Left ventricle myocardium superior (tissue), 1 donor: ENCODE data around the gene DGKQ. TPM values are rescaled to one million over a fixed set of nuclear protein-coding genes. Genes with fewer than 3 reads are reported as not detected.

Experiments
- ATAC-seq: fragments of 200-7000 bp; cut with Tn5 transposase; one replicate; pipeline ENCODE4 v1.9.1; 2020; ENCODE audit warnings: mild to moderate bottlenecking, moderate library complexity
- DNase-seq: peaks from one replicate; pipeline ENCODE4 v3.0.0-alpha.2; 2020
- intact Hi-C: fragments of 100-400 bp; cut with micrococcal nuclease; formaldehyde crosslinking; loops from one replicate; pipeline ENCODE4 v1.11.0; 2022
- long read RNA-seq: library from polyadenylated mRNA; unstranded; transcript quantifications from one replicate; pipeline ENCODE4 v2.0.0, GENCODE V29; 2021
- total RNA-seq: library from RNA; stranded (reverse); fragmentation: NEBNext Ultra II Directional; extraction: Animal tissue kit (Norgen Biotek cat#: 25700); gene quantifications from one replicate; pipeline ENCODE4 v1.2.1, GENCODE V29; 2021
- donor health status: DM: no; HTN: yes; CAD: no; lungs with severe emphysema.

Gene DGKQ, protein sequence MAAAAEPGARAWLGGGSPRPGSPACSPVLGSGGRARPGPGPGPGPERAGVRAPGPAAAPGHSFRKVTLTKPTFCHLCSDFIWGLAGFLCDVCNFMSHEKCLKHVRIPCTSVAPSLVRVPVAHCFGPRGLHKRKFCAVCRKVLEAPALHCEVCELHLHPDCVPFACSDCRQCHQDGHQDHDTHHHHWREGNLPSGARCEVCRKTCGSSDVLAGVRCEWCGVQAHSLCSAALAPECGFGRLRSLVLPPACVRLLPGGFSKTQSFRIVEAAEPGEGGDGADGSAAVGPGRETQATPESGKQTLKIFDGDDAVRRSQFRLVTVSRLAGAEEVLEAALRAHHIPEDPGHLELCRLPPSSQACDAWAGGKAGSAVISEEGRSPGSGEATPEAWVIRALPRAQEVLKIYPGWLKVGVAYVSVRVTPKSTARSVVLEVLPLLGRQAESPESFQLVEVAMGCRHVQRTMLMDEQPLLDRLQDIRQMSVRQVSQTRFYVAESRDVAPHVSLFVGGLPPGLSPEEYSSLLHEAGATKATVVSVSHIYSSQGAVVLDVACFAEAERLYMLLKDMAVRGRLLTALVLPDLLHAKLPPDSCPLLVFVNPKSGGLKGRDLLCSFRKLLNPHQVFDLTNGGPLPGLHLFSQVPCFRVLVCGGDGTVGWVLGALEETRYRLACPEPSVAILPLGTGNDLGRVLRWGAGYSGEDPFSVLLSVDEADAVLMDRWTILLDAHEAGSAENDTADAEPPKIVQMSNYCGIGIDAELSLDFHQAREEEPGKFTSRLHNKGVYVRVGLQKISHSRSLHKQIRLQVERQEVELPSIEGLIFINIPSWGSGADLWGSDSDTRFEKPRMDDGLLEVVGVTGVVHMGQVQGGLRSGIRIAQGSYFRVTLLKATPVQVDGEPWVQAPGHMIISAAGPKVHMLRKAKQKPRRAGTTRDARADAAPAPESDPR
- 3.6 TPM for total RNA-seq
- long read RNA-seq, partial matches to known transcripts = 4 of 11 reads
- long read RNA-seq, other reads (novel, unspliced or antisense) = 7 of 11 reads

DNA sequence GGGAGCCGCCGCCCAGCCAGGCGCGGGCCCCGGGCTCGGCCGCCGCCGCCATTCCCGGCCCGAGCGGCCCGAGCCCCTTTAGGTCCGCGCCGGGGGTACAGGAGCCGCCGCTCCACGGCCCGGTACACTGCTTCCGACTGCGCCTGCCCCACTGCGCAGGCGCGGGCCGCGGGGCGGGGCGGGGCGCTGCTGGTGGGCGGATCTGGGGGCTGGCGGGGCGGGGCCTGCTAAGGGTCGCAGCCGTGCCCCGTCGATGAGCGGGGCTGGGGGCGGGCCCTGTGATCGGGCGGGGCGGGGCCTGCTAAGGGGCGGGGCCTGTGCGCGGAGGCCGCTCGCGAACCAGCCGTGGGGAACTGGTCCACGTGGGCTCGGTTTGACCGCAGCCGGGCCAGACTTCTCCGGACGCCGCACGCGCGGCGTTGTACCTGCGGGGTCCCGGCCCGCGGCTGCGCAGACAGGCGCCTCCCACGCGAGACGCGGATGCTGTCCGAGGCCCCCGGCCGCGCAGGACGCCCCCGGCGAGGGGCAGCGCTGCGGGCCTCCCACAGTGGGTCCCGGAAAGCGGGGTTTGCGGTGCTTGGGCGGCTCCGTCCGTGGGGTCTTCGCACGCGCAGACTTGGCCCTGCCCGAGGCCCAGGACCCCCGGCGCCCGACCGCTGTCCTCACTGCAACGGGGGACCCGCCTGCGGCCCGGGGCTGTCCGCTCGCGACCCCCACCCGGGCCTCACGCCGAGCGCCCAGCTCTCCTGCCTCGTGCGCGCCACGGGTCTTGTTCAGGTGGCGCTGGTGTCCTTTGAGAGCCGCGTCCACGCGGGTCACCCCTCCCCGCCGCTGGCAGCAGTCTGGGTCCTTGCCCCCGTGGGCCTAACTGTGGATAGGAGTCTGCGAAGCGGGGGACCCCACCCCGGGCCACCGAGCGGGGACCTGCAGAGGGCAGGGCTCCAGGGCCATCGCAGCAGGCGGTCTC lies at the start of gene DGKQ:
TSS of gene DGKQ (minus strand) at position 139 of the 967 bp plus-strand sequence. CDS start at position 52, 87 bp downstream.
- peak; percentile 98 for ATAC-seq
- DNase-seq = peak; percentile 94
- intact Hi-C loops = no loop called here

DNA sequence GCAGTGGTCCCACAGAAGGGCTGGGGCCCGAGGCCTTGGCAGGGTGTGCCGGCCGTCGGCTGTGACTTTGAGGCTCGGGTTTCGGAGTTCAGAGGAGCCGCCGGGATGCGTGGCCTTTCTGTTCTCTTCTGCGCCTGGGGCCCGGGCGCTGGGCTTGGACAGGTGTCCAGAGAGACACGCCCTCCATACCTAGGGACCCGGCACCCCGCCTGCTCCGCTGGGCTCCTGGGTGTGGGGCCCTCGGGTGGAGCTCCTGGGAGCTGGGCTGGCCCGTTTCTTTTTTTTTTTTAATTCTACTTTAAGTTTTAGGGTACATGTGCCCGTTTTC lies 49.3 kb upstream of the DGKQ start:
- no peak for DNase-seq
- ATAC-seq = no peak
- intact Hi-C loops = no loop called here

DNA sequence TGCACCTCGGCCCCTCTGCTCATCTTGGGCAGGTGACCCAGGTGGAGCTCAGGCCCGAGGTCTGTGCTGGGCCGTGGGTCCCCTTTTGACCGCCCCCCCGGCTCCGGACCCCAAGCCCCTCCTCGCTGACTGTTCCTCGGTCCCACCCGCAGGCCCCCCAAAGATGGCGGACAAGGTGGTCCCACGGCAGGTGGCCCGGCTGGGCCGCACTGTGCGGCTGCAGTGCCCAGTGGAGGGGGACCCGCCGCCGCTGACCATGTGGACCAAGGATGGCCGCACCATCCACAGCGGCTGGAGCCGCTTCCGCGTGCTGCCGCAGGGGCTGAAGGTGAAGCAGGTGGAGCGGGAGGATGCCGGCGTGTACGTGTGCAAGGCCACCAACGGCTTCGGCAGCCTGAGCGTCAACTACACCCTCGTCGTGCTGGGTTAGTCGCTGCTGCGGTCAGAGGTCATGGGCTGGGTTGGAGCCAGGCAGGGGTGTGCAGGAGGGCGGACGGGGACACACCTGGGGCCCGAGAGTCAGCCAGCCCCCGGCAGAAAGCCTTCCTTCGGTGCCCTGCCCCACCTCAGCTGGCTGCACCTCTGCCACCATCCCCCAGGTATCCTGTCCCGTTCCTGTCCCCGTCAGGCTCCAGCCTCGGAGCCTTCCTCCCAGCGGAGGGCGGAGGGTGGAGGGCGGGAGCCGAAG lies 48.8 kb upstream of the DGKQ start:
- no peak for ATAC-seq
- no peak for DNase-seq
- intact Hi-C loops = no loop called here

DNA sequence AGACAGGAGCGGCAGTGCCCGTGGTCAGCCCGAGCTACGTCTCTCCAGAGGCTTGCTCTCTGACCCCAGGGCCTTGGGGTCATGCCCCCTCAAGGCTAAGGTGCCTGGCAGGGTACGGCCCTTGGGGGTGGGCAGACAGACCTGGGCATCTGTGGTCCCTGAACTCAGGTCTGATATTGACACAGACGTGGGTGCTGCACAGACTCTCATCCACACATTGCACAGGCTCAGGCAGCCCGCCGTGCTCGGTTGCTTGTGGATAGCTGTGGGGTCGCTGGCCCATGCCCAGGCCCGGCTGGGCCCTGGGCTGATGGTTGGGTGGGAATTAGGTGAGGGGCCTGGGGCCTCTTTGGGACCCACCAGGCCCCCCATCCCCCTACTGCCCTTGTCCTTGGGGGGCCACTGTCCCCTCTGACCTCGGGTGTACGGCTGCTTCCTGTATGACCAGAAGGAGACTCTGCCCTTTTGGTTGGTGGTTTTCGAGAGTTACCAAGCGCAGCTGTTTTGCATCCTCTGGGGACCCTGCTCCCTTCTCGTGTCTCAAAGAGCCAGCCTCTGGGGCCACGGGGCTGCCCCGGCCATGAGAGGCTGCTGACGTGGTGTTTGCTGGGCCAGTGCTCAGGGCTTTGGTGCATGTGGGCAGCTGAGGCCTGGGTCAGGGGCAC lies 48.1 kb upstream of the DGKQ start:
- ATAC-seq (no peak), DNase-seq (no peak)
- intact Hi-C loops = no loop called here

DNA sequence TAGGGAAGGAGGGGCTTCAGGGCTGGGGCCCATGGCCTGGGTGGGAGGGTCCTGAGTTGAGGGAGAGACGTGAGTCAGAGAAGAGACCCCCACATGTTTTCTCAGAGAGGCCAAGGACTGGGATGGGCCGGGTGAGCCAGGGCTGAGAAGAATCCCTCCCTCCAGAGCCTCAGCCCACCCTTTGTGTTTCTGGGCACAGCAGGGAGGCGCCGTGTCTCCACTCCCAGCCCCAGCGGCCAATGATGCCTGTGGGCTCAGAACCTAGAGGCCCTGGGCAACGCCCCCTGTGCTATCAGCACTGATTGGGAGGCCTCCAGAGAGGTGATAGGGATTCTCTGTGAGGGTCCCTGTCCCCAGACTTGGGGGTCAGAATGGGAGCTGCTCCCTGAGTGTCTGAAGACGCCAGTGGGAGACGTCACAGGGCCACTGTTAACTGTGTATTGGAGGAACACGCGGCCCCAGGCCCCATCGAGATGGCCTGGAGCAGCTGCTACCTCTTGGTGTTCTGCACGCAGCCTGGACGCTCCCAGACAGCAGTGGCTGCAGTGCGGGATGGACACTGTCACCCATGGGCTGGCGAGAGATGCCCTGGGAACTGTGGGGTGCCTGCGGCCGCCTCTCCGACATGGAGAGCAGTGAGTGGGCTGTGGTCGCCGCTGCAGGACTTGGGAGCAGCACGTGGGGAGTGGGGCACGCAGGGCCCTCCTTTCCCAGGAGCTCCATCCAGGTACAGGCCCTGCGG lies 46.5 kb upstream of the DGKQ start:
- DNase-seq (no peak), ATAC-seq (no peak)
- intact Hi-C loops = no loop called here

DNA sequence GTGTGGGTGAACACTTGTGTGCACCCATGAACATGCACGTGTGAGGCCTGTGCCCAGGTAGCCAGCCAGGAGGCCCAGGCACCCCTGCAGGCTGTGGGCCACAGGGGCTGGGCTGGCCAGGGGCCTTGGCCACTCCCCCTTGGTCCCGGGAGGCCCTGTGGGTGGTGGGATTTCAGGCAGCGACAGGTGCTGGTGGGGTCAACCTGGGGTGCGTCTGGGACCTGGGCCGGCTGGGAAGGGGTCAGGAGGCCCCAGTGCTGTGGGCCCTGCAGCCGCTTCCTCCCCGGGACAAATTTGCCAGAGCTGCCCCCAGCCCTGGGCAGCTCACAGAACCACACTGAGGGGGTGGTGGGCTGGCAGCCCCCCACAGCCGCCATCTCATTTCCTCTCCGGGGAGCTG lies 46.0 kb upstream of the DGKQ start:
- ATAC-seq (no peak), DNase-seq (no peak)
- intact Hi-C loops = no loop called here

DNA sequence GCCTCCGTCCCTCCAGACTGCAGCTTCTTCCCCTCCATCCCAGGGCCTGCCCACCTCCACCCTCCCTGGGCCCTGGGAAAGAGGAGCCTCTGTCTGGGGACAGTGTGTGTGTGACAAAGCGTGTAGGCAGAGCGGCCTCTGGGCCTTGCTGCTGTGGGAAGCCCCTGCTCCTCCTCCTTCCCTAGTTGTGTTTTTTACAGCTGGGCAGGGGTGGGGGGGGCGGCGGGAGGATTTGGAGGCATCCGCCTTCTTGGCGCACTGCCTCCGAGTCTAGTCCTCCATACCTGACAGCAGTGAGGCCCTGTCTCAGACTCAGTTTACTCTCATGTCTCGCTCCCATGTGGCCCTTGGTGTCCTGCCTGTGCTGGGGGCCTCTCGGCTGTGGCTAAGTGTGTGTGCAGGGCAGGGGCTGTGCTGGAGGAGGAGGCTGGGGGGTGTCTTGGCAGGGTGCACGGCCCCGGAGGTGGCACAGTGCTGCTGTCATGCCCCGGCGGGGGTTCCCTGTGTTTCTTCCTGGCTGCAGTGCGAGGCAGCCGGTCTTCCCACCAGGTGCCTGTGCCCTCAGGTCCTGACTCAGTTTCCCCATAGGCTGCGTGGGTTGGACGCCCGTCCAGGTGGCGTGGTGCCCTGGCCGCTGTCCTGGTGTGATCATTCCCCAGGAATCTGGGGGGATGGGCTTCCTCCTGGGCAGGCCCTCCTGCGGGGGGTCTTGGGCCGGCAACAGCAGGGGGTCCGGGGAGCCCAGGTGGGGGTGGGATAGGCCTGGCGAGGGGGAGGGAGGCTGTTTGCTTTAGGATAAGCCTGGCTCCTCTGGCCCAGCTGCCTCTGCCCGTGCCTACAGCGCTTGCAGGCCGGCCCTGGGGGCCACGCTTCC lies 45.0 kb upstream of the DGKQ start:
- no peak for ATAC-seq
- intact Hi-C loops = no loop called here

DNA sequence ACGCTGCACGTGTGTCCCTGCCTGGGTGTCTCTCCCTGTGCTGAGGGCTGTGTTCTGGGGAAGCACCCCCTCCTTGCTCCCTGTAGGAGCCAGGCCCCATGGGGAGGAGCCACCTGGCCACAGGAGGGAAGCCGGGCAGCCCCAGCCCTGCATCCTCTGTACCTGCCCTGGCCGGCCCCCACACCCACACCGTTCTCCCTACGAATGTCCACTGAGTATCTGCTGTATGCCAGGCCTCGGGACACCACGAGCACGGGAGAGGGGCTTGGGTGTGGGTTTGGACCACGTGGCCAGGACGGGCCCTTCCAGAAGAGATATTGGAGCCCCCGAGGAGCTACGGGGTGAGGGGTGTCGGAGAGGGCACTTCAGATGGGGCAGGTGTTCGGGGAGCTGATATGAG lies 44.3 kb upstream of the DGKQ start:
- DNase-seq (no peak), ATAC-seq (no peak)
- intact Hi-C loops = no loop called here

More for the DNA sequence above, 45.0 kb upstream of the DGKQ start:
- DNase-seq = no peak

DNA sequence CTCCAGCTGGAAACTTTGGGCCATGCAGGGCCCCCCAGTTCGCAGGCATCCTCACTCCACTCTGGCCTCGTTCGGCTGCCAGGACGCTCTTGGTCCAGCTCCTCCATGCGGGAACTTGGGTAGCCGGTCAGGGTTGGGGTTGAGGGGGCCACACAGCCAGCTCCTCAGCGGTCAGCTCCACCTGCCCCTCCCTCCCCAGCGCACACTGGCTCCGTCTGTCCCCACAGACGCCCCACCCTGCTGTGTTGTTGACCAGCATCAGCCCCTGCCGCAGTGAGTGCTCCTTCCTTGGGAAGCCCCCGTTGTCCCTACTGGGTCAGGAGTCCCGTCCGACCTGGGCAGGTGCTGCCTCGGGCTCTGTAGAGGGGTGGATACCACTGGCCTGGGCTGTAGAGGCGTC lies 43.8 kb upstream of the DGKQ start:
- ATAC-seq (no peak), DNase-seq (no peak)
- intact Hi-C loops = no loop called here

DNA sequence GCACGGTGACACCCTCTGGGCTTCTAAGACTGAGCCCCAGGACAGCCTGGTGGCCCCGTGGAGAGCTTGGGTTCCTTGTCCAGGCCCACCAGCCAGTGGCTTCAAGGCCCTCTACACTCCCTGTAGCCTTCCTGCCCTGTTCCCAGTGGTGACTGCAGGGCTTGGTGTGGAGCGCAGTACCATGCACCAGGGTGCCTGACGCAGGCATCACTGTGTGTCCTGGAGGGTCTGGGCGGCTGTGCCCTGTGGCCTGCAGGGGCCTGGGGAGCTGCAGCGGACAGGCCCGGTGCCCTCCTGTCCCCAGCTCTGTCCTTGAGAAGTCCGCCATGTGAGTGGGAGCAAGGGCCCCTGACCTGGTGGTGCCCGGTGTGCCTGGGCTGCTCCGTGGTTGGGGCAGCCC lies 42.4 kb upstream of the DGKQ start:
- intact Hi-C loops = no loop called here
- ATAC-seq = no peak
- no peak for DNase-seq

DNA sequence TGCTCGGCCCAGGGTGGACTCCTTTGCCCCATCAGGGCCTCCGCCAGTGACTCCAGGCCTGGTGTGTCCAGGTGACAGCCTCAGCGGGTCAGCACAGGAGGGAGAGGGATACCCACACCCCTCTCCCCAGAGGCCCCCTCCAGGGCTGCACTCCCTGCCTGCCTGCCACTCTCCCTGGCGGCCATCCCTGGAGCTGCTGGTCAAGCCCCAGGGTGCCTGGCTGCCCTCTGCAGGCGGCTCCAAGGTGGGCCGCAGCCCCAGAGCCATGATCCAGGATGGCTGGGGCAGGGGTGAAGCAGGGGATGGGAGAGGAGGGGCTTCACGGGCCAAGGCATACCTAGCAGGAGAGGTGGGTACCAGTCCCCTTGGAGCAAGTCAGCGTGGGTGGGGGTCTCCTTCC lies 41.8 kb upstream of the DGKQ start:
- no peak for DNase-seq
- no peak for ATAC-seq
- intact Hi-C loops = no loop called here

DNA sequence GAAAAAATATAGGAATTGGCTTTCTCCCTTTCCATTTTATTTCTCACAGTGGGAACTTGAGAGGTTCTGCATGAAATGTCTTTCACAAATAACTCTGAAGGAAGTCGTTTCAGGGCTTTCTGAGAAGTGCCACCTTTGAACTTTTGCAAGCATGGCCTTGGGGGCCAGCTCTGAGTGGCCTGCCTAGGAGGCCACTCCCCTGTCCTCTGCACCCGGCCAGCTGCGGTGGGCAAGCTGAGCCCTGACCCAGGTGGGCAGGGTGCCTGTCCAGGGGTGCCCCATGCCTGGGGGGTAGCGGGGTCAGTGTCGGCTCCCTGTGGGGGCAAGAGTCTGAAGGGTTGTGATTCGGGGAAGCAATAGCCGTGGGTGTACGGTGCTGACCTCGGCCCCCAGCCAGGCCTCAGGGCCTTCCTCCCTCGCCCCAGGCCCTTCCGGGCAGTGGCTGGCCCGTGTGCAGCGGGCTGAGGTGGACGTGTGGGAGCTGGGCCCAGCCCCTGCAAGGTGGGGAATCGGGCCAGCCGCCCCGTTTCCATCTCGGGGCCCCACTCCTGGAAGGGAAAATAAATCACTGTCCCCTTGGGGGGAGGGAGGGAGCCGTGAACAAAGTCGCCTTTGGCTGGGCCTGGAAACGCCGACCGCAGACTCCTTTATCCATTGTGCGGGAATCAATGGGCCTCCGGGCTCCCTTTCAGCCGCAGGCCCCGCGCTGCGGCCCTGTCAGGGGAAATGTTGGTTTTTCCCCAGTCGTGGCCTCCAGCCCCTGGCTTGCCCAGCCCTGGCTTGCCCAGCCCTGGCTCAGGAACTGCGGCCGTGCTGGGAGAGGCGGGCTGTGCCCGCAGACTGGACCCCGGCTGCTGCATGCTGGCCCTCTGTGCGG lies 41.2 kb upstream of the DGKQ start:
- no peak for ATAC-seq
- intact Hi-C loops = no loop called here
- no peak for DNase-seq

DNA sequence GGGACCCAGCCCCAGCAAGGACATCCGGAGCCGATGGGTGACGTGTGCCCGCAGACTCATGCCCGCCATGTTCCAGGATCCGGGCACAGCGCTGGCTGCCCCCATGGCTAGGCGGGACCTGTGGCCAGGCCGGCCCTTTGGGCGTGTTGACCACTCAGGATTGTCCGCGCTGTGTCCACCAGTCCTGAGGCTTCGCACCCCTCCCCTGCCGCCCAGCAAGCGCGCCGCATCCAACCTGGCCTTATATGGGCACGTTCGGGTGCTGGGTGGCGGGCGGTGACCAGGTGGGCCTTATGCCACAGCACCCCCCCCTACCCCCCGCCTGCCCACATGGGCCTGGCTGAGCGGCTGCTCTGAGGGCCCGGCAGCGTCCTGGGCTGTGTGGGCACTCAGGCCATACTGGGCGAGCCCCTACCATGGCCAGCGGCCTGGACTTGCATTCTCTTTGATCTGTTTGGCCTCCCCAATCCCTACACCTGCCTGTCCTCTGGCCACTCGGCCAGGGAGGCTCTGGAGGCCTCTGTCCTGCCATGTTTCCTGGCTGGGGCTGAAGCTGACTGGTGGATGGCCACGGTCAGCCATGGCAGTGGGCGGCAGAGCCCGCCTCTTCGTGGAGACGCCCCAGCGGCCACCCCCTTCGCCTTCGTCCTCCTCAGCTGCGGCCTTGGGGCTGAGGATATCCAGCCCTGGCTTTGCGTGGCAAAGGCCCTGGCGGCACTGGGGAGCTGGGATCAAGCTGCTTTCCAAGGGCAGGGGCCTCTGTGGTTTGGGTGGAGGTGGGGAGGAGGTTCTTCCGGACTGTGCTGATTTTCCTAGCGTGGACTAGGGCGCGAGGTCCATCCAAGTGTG lies 40.1 kb upstream of the DGKQ start:
- ATAC-seq (no peak), DNase-seq (no peak)
- intact Hi-C loops = no loop called here

DNA sequence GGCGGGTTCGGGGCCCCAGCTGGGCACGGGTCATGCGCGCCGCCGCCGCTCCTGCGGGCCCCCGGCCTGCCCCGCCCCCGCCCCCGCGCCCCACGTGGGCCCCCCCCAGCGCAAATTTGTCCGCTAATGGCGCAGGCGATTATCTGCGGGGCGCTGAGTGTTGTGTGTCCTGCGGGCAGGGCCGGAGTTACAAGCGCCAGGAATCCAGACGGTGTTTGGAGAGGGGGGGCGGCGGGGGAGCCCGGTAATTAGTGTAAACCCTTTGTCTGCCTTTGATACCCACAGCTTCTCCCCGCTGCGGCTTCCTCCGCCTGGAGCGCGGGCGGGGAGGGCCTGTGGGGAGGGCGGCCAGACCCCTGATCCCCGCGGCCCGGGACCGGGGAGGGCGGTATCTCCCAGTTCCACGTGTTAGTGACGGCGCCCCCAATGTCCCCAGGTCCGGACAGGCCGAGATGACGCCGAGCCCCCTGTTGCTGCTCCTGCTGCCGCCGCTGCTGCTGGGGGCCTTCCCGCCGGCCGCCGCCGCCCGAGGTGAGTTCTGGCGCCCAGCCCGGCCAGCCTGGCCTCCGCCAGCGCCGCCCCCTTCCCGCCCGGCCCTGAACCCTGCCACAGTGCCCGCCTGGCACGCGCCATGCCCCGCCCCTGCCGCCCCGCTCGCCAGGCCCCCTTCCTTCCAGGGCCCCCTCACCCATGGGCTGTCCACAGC lies 38.8 kb upstream of the DGKQ start:
- intact Hi-C loops = no loop called here
- peak; percentile 60 for DNase-seq
- no peak for ATAC-seq
